Neural crest cell (in vitro differentiated cells): Measurements from ENCODE around the gene KRT28. TPM values are rescaled to one million over a fixed set of nuclear protein-coding genes. Genes with fewer than 3 reads are reported as not detected.

Experiments used
- DNase-seq: peaks from one replicate; pipeline ENCODE4 v3.0.0; 2021; ENCODE audit warnings: low read depth, mixed read lengths, low spot score
- H3K27ac Mint-ChIP-seq: one replicate; pipeline ENCODE4 v1.8.0; 2021; ENCODE audit warnings: mild to moderate bottlenecking, mixed read lengths; ENCODE audit not compliant: unreplicated experiment
- H3K27me3 Mint-ChIP-seq: 2 replicates; pipeline ENCODE4 v1.8.0; 2021; ENCODE audit warnings: low read depth, mild to moderate bottlenecking, mixed read lengths
- H3K36me3 Mint-ChIP-seq: 2 replicates; pipeline ENCODE4 v1.8.0; 2021; ENCODE audit warnings: low read depth, mild to moderate bottlenecking, mixed read lengths
- H3K4me1 Mint-ChIP-seq: 2 replicates; pipeline ENCODE4 v1.8.0; 2021; ENCODE audit warnings: mixed read lengths
- H3K4me3 Mint-ChIP-seq: one replicate; pipeline ENCODE4 v1.8.0; 2021; ENCODE audit warnings: mild to moderate bottlenecking, mixed read lengths
- H3K9me3 Mint-ChIP-seq: 2 replicates; pipeline ENCODE4 v1.8.0; 2021; ENCODE audit warnings: mixed read lengths
- CTCF ChIP-seq: fragments of 200-600 bp; sonication (generic); conservative IDR thresholded peaks from 2 replicates; pipeline ENCODE4 v1.5.0; 2021; ENCODE audit warnings: antibody characterized with exemption, mild to moderate bottlenecking
- total RNA-seq: library from RNA; stranded (reverse); gene quantifications from 2 replicates; pipeline ENCODE4 v1.2.1, GENCODE V29; 2021

The KRT28 gene
- total RNA-seq, 1 donor from 2014 or later = not detected

DNA sequence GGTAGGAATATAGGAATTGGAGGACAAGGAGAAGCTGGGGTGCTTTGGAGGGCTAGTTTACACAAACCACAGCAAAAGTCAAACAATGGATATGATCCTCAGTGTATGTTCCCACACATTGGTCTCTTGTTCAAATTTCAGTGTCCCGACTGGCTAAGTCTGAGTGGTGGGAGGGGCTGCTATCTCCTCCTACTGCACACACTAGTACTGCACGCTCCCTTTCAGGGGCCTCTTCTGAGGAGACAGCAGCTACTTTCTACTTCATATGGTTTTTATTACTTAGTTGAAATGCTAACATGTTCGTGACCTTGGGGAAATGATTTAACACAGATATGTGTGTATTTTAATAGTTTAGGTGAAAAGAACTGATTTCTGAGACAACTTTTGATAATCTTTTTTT, 41.5 kb upstream of the KRT28 start:
- Mint-ChIP-seq H3K9me3 (no peaks in the 10 kb centered on the region), H3K36me3 (no peaks in the 10 kb centered on the region), H3K4me1 (no peaks in the 10 kb centered on the region), H3K27me3 (peaks cover 47% of the 10 kb centered on the region), H3K4me3 (no peak overlapping the region), H3K27ac (no peak overlapping the region)
- no peak for DNase-seq
- TF ChIP-seq CTCF = no peak

- H3K36me3 Mint-ChIP-seq = peaks cover 2% of the 10 kb centered on the region
- no peaks in the 10 kb centered on the region for H3K9me3 Mint-ChIP-seq
- H3K4me3 Mint-ChIP-seq = no peak overlapping the region
- no peak overlapping the region for H3K27ac Mint-ChIP-seq
- TF ChIP-seq CTCF = no peak
- no peaks in the 10 kb centered on the region for H3K4me1 Mint-ChIP-seq
- H3K27me3 Mint-ChIP-seq = peaks cover 29% of the 10 kb centered on the region
- no peak for DNase-seq
Measured at GRCh38 chr17:40839194-40839593, 39.4 kb upstream of the KRT28 start.

DNA sequence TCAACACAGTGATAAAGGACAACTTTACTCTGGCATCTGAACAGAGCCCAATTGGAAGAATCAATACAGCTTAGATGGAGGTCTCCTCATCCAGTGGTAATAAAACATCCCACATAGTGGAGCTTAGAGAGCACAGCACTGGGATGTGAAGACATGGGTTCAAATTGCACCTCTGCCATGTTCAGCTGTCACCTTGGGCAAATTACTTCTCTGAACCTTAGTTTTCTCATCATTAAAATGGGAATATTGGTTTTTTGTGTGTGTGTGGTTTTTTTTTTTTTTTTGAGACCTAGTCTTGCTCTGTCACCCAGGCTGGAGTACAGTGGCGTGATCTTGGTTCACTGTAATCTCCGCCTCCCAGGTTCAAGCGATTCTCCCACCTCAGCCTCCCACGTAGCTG, 36.3 kb upstream of the KRT28 start:
- TF ChIP-seq CTCF = no peak
- peaks cover 2% of the 10 kb centered on the region for H3K36me3 Mint-ChIP-seq
- H3K27me3 Mint-ChIP-seq = peaks cover 8% of the 10 kb centered on the region
- H3K27ac Mint-ChIP-seq = no peak overlapping the region
- H3K4me1 Mint-ChIP-seq = no peaks in the 10 kb centered on the region
- no peak for DNase-seq
- H3K4me3 Mint-ChIP-seq = no peak overlapping the region
- H3K9me3 Mint-ChIP-seq = no peaks in the 10 kb centered on the region

DNA sequence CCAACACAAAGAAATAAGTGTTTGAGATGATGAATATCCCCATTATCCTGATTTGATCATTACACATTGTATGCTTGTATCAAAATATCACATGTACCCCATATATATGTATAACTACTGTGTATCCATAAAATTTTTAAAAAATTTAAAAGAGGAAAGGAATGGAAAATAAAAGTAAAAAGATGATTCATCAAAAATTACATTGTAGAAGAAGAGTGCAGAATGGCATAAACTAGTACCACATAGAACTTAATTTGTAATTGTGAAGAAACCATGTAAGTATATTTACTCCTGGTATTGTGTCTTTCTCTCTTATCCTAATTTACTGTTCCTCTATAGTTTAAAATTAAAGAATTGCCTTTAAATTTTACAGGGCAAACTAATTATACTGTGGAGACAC, 34.1 kb upstream of the KRT28 start:
- Mint-ChIP-seq H3K27me3 (no peaks in the 10 kb centered on the region), H3K9me3 (peaks cover 4% of the 10 kb centered on the region), H3K36me3 (peaks cover 2% of the 10 kb centered on the region), H3K4me3 (no peak overlapping the region), H3K27ac (no peak overlapping the region), H3K4me1 (no peaks in the 10 kb centered on the region)
- TF ChIP-seq CTCF = no peak
- DNase-seq = no peak

GRCh38 chr17:40832840-40833239, 33.1 kb upstream of the KRT28 start:
- peaks cover 3% of the 10 kb centered on the region for H3K27me3 Mint-ChIP-seq
- no peak overlapping the region for H3K4me3 Mint-ChIP-seq
- H3K27ac Mint-ChIP-seq = no peak overlapping the region
- peaks cover 2% of the 10 kb centered on the region for H3K36me3 Mint-ChIP-seq
- no peak for TF ChIP-seq CTCF
- DNase-seq = no peak
- H3K4me1 Mint-ChIP-seq = no peaks in the 10 kb centered on the region
- peaks cover 4% of the 10 kb centered on the region for H3K9me3 Mint-ChIP-seq
